HL-60/S4 (cell line): ENCODE measurements around the gene TMEM175.
"Not testable (repeated sequence)": the region's sequence is repeated elsewhere in the genome, so short reads cannot be mapped to it uniquely, and the experiment has no call there.

ENCODE experiments used
- in situ Hi-C: fragments of 300-500 bp; cut with MboI; formaldehyde crosslinking; loops from 2 replicates; pipeline ENCODE4 v1.14.3; 2022; ENCODE audit warnings: low sequenced_read_pairs

The TMEM175 gene

DNA sequence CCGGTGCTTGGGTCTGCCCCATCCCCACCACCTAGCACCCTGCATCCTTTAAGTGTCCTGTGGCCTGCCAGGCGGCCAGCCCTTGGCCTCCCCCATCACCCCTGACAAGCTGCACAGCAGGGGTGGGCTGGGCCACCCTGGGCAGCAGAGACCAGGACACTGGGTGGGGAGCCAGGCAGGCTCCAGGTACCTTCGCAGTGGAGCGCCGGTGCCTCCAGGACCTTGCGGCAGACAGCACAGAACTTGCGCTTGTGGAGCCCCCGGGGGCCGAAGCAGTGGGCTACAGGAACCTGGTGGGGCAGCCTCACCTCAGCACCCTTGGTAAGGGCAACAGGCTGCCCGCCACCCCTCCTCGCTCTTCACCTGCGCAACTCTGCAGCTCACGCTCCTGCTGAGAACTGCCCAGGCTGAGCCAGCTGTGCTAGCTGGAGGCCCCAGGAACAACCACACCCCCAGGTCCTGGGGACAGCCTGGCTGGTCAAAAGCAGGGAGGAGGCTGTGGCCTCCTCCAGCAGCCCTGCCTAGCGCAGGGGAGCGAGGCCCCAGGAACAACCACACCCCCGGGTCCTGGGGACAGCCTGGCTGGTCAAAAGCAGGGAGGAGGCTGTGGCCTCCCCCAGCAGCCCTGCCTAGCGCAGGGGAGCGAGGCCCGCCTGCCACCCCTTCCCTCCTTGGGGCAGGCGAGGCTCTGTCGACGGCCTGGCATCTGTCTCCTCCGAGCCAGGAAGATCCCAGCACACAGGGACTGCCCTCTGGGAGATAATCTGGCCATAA is 36.5 kb downstream of the TMEM175 start:
- in situ Hi-C loops: no loop called here

DNA sequence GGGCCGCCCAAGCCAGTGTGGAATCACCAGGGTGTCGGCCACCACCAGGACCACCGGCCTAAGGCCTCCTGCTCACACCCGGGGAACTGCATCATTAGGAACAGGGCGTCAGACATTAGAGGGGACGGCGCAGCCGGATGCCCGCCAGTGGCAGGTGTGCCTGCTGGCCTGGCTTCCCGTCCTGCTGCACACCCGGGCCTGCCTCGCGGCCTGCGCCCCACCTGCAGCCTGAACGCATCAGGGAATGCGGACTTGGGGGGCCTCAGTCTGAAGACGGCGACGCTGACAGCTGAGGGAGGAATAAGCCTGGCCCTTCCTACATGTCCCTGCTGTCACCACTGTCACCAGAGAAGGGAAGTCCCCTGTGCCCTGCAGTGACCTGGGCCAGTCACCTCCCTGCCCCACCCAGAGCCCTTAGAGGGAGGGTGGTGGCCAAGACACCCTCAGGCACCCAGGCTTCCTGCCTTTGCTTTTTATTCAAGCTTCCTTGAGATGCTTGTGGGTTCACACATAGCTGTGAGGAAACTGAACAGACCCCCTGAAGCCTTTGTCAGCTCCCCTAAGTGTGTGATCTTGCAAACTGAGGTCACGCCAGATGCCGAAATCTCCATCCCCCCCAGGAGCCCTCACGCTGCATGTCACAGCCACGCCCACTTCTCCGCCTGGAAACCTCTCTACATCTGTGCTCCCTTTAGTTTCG is 37.9 kb downstream of the TMEM175 start:
- in situ Hi-C loops: no loop called here

DNA sequence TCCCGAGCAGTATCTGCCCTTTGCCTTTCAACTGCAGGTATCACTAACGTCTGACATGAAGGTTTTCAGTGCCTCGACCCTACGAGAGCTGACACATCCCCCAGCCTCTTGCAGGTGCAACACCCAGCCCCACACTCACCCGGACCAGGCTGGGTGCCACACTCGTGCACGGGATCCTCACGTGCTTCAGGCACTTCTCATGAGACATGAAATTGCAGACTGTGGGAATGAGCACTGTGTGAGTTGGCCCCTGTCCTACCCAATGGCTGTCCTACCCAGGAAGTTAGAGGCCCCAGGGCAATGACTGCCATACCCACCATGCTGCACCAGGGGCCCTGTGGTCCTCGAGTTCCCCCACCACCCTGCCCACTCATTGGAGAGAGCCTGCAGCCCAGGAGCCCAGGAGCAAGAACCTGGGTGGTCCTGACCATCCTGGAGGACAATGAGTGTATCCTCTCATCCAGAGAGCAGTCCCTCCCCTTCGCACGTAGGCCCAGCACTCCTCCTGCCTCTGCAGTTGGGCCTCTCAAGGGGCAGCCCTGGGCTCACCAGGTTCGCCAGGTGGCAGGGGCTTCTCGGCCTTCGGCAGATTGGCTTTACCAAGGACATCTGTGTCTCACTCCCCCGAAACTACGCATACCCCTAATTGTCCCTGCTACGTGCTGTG is 38.7 kb downstream of the TMEM175 start:
- in situ Hi-C loops: no loop called here

DNA sequence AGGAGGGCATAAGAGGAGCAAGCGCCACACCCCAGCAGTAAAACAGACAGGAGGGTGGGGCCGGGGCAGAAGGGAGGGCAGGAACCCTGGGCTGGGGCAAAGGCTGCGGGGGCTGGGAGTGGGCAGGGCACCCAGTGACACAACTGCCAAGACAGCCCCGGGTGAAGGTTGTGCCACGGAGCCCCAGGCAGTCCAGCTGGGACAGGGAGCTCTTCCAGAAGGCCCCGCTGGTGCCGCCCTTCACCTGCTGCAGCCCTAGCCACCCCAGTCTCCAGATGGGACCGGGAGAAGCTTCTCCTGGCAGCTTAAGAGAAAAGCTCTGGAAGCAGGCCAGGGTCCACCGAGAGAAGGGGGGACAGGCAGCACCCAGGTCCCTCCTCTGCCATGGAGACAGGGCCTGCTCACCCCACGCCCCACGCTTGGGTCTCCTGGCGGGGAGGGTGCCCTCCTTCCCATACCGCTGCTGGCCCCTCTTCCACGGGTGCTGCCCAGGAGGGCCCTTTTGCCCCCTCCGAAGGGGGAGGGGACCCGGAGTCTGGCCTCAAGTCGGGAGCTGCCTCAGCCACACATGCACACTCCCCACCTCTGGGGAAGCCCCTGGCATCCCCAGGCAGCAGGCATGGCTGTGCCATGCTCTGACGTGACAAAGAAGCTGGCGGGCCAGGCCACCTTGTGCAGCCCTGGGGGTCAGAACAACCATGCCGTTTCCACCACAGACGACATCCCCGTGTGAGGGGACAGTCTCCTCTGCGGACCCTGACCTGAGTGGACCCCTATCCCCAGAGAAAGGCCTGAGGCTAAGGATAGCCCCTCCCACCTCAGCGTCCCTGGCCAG is 39.6 kb downstream of the TMEM175 start:
- in situ Hi-C loops: no loop called here

DNA sequence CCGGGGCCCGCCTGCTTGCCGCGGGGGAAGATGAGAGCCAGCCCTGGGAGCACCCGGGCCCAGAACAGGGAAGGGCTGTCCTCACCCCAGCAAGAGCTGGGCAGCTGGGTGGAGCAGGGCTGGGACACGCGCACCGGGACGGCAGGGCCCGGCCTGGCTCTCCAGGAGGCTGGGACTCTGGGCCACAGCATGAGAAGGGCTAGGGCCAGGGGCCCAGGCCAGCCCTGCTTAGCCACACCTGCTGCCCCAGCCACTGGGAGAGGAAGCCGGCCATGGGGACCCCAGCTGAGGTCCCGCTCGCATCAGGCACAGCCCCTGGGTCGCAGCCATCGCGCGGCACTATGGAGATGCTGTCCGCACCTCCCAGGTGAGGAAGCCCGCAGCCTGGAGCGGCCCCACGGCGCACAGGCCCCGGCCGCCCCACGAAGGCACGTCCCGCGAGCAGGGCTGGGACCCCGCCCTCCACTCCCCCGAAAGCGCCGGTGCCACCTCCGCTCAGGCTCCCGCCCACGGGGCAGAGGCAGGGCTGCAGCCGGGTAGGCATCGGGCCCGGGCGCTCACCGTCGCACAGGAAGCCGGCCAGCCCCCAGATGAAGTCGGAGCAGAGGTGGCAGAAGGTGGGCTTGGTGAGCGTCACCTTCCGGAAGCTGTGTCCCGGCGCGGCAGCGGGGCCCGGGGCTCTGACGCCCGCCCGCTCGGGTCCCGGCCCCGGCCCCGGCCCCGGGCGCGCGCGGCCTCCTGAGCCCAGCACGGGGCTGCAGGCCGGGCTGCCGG is 40.6 kb downstream of the TMEM175 start:
- in situ Hi-C loops: no loop called here

DNA sequence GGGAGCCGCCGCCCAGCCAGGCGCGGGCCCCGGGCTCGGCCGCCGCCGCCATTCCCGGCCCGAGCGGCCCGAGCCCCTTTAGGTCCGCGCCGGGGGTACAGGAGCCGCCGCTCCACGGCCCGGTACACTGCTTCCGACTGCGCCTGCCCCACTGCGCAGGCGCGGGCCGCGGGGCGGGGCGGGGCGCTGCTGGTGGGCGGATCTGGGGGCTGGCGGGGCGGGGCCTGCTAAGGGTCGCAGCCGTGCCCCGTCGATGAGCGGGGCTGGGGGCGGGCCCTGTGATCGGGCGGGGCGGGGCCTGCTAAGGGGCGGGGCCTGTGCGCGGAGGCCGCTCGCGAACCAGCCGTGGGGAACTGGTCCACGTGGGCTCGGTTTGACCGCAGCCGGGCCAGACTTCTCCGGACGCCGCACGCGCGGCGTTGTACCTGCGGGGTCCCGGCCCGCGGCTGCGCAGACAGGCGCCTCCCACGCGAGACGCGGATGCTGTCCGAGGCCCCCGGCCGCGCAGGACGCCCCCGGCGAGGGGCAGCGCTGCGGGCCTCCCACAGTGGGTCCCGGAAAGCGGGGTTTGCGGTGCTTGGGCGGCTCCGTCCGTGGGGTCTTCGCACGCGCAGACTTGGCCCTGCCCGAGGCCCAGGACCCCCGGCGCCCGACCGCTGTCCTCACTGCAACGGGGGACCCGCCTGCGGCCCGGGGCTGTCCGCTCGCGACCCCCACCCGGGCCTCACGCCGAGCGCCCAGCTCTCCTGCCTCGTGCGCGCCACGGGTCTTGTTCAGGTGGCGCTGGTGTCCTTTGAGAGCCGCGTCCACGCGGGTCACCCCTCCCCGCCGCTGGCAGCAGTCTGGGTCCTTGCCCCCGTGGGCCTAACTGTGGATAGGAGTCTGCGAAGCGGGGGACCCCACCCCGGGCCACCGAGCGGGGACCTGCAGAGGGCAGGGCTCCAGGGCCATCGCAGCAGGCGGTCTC is 41.5 kb downstream of the TMEM175 start, which contains the start of gene DGKQ:
Gene DGKQ, minus strand, starts transcription at position 139 of the 967 bp plus-strand sequence. Its CDS starts 87 bp downstream, at position 52.
- in situ Hi-C loops: no loop called here

DNA sequence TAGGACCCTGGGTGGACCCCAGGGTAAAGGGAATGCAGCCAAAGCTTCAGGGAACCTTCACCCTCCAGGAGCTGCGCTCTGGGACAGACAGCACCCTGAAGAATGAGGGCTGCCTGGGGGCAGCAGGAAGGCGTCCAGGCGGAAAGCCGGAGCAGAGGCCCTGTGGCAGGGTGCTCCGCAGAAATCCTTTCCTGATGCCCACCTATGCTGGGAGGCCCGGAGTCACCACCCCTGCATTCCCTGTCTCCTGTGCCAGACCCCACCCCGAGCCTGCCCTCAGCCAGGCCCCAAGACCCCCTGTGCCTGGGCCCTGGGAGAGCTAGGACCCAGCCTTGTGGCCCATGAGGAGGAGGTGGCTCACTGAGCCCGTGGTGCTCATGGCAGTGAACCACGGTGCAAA is 42.4 kb downstream of the TMEM175 start:
- in situ Hi-C loops: no loop called here

DNA sequence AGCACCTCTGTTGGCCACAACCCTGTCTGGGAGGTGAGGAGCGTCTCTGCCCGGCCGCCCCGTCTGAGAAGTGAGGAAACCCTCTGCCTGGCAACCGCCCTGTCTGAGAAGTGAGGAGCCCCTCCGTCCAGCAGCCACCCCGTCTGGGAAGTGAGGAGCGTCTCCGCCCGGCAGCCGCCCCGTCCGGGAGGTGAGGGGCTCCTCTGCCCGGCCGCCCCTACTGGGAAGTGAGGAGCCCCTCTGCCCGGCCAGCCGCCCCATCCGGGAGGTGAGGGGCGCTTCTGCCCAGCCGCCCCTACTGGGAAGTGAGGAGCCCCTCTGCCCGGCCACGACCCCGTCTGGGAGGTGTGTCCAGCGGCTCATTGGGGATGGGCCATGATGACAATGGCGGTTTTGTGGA is 43.8 kb downstream of the TMEM175 start:
- in situ Hi-C loops: not testable (repeated sequence)

DNA sequence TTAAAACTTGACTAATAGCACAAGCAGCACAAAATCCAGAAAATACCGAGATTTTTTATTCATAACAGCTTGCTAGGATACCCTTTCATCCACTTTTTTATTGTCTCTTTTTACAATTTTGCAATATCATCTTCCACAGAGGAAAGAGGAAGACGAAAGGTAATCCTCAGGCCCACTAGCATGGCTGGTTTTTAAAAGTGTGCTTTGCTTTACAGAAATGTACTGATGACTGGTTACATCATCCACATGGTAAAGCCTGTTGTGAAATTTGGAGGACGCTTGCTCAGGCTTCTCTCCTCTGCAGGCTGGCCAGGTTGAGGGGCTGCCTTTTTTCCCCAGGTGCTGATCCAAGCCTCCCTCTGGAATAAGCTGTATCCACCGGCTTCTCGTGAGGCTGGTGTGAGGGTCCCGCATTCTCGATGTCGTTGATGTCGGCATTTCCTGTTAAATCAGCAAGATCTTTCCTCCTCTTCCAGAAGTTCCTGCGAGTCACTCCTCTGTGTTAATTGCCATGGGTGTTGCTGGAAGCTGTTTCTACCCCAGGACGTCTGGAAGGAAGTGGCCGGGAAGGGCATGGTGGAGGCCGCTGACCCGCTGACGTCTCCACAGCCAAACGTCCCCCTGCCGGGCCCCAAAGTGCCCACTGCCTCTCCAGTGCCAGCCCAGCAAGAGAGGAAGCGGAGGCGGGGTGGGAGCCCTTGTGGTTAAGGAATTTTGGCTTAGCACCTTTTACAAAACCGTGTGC is 46.9 kb downstream of the TMEM175 start:
- in situ Hi-C loops: no loop called here

DNA sequence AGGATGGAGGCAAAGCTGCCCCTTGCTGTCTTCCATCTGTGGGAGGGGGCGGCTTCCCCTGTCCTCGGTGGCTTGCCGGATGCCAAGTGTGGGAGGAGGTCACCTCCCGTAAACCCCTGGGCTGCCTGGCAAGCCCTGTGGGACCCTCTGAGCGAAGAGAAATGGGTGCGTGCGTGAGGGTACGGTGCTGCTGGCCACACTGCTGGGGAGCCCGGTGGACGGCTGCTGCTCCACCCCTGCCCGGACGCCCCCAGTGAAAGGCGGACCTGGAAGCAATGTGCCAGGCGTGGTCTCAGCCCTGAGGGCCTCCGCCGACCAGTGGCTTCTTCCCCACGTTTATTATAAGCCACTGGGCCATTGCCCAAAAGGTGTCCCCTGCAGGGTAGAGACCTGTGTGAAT is 50.0 kb downstream of the TMEM175 start:
- in situ Hi-C loops: no loop called here

DNA sequence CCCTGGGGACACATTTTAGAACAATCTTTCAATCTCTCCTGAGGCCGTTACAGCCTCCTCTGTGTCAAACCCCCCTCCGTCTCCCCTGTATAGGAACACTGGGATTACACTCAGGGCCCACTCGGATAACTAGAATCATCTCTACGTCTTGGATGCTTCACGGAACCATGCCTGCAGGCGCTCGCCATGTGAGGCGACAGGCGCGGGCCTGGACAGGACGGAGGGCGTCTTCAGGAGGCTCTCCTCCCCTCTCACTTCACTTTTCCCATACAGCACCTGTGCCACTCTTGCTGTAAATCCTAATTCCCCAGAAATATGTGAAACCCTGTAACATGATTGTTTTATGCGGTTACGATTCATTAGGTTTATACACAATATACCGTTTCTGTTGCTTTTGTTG is 50.6 kb downstream of the TMEM175 start:
- in situ Hi-C loops: no loop called here

DNA sequence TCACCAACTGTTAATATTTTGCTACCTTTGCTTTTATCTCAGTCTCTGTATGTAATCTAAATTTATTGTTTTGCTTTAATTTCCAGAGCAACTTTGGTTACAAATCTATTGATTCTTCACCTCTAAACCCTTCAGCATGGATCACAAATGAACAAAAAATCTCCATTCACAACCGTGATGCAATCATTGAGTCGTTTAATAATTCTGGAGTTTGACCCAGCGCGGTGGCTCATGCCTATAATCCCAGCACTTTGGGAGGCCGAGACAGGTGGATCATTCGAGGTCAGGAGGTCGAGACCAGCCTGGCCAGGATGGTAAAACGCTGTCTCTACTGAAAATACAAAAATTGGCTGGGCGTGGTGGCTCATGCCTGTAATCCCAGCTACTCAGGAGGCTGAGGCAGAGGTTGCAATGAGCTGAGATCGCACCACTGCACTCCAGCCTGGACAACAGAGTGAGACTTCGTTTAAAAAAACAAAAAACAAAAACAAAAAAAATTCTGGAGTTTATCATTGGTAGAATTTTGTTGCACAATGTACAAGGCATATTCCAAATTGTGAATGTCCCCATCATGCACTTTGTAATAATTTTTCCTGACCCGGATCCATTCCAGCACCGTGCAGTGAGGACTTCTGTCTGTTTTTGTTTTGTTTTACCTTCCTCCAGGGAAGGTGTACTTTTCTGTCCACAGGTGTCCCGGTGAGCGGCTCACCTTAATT is 52.2 kb downstream of the TMEM175 start:
- in situ Hi-C loops: no loop called here

DNA sequence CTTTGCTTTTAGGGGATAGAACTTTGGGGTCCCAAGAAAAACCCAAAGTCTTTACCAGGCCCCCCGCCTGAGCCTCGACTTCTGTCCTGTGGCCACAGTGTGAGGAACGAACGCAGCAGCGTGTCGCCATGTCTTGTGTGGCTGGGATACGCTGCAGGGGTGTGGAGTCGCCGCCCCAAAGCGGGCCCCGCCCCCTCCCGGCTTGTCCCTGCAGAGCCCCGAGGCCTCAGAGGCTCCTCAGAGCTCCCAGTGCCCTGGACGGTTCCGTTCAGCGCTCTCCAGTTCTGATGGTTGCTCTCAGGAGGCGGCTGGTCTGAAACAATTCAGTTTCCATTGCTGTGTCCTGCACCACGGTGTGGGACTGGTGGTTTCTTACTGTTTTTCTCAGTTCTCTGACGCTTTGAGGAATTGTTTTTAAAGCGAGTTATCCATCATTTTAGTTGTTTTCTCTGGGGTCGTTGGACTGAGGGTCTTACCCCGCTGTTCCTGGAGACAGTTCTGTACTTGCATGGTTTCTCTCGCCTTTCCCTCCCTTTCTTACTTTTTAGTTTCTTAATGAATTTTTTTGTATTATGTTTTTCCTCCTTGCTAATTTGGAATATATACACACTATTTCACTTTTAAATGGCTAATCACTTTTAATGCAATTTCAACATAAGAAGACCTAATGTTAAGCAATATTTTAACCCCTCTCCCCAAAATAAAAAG is 53.0 kb downstream of the TMEM175 start:
- in situ Hi-C loops: no loop called here

DNA sequence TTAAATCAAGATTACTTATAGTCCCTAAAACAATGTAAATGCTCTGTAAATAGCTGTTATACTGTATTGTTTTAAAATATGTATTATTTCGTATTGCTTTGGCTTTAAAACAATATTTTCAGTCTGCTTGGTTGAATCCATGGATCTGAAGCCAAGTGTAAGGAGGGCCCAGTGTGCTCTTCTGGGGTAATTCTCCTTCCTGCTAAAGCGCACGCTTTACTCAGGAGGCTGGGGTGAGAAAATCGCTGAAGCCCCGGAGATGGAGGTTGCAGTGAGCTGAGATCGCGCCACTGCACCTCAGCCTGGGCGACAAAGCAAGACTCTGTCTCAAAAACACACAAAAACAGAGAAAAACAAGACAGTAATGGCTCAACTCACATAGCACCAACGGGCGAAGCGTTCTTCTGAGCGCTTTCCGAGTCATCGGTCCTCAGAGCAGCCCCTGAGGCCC is 54.2 kb downstream of the TMEM175 start:
- in situ Hi-C loops: no loop called here

DNA sequence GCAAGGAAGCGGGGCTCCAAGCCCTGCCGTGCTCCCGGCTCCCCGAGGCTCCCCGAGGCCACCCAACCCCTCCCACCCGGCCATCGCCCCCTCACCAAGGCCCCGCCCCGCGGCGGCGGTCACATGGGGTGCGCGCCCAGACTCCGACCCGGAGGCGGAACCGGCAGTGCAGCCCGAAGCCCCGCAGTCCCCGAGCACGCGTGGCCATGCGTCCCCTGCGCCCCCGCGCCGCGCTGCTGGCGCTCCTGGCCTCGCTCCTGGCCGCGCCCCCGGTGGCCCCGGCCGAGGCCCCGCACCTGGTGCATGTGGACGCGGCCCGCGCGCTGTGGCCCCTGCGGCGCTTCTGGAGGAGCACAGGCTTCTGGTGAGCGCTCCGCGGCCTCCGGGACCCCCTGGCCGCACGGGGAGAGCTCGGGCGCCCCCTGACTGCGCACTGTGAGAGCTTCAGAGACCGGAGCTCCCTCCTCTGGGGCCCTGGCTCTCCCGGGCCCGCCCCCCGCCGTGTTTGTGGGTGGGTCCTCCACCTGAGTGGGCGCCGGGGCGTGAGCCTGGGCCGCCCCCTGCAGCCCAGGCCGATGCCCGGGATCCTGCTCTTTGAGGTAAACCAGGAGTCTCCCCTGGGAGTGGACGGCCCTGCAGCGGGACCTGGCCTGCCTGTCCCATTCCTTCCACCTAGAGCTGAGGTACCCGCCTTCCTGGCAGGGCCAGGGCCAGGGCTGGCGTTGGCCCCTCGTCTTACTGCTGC is 54.8 kb downstream of the TMEM175 start, which contains the start of gene IDUA:
Gene IDUA, plus strand, starts transcription at position 166 of the 745 bp plus-strand sequence. Its CDS starts 41 bp downstream, at position 207.
- in situ Hi-C loops: no loop called here
